ENCODE measurements around the gene NBPF3. TPM values are rescaled to one million over a fixed set of nuclear protein-coding genes. Genes with fewer than 3 reads are reported as not detected.

NBPF3 gene
- total RNA-seq, 4 donors from 2014 or later = 2.6 to 19.7 (median 7.1) TPM

DNA sequence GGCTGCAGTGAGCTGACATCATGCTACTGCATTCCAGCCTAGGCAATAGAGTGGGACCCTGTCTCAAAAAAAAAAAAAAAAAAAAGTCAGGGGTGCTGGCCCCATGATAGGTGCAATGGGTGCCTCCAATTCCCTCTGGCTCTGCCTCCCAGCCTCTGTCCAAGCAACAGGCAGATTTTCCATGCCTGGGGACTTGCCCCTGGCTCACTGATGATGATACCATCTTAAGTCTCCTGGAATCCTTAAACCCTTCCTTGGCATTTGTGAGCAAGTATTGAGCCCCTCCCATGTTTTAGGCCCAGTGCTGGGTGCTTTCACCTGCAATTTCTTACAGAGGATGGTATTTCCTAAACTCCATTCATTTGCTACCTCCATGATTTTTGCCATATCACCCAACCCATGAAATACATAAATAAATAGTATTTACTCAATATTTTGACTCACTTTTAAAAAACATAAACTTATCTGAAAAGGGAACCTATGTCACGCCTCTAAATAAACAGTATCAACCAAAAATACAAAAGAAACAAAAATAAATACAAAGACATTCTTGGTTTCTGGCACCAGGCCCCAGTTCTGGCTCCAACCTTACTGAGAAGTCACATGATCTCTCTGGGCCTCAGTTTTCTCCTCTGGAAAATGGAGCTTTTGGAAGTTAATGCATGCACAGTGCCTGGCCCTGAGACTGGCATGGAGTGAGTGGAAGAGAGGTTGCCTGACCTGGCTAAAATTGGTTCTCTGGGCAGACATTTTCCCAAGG is 67.8 kb downstream of the NBPF3 start:
- intact Hi-C loops (cut with DNase I; ENCODE audit: low total_unique reads) = no loop called here
- no peak for DNase-seq (ENCODE audit: low spot score in 2 of 2)
- 91 to 95% methylated on average over 1 of the region's 1 CpG for WGBS, 2 donors
- TF ChIP-seq, protein P1, sequence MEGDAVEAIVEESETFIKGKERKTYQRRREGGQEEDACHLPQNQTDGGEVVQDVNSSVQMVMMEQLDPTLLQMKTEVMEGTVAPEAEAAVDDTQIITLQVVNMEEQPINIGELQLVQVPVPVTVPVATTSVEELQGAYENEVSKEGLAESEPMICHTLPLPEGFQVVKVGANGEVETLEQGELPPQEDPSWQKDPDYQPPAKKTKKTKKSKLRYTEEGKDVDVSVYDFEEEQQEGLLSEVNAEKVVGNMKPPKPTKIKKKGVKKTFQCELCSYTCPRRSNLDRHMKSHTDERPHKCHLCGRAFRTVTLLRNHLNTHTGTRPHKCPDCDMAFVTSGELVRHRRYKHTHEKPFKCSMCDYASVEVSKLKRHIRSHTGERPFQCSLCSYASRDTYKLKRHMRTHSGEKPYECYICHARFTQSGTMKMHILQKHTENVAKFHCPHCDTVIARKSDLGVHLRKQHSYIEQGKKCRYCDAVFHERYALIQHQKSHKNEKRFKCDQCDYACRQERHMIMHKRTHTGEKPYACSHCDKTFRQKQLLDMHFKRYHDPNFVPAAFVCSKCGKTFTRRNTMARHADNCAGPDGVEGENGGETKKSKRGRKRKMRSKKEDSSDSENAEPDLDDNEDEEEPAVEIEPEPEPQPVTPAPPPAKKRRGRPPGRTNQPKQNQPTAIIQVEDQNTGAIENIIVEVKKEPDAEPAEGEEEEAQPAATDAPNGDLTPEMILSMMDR (IDR thresholded peaks at IDR 0.05) = no peak
- TF ChIP-seq POLR2A (IDR thresholded peaks at IDR 0.05) = no peak
- H3K4me3 ChIP-seq (ENCODE audit: low read depth, poor library complexity, severe bottlenecking) = no peak overlapping the region

DNA sequence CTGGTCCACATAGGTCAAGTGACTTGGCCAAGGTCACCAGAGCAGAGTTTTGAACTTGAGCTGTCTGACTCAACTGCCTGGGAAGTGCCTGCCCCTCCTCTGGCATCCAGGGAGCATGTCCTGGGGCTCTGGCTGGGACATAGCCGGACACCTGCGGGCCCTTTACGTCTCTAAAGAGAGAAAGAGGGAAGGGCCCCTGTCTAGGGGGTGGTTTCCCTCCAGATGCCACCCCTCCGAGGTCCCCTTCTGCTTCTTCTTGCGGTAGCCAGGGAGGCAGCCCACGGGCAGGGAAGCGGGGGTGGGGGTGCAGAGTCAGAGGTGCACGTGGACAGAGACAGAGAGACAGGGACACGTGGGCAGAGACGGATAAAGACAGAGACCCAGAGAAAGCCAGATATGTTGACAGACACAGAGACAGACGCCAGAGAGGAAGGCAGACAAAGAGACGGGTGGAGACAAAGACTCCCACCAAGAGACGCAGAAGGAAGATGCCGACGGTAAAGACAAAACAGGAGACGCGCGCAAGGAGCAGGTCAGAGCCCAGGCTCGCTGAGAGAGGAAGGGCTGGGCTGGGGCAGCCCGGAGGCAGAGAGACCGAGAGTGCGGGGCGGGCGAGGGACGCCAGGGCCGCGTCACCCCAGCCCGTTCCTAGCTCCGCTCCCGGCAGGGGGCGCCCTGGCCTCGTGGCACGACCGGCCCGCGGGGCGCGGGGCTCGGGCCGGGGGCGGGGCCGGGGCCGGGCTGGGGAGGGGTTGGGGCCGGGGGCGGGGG is 68.8 kb downstream of the NBPF3 start:
- 12 to 23% methylated on average over 20 to 30 of the region's 45 CpGs for WGBS, 2 donors
- no peak for DNase-seq (ENCODE audit: low spot score in 2 of 2)
- intact Hi-C loops (cut with DNase I; ENCODE audit: low total_unique reads) = no loop called here
- no peak overlapping the region for H3K4me3 ChIP-seq (ENCODE audit: low read depth, poor library complexity, severe bottlenecking)
- TF ChIP-seq, protein P1 (IDR thresholded peaks at IDR 0.05) = no peak
- TF ChIP-seq POLR2A (IDR thresholded peaks at IDR 0.05) = no peak

DNA sequence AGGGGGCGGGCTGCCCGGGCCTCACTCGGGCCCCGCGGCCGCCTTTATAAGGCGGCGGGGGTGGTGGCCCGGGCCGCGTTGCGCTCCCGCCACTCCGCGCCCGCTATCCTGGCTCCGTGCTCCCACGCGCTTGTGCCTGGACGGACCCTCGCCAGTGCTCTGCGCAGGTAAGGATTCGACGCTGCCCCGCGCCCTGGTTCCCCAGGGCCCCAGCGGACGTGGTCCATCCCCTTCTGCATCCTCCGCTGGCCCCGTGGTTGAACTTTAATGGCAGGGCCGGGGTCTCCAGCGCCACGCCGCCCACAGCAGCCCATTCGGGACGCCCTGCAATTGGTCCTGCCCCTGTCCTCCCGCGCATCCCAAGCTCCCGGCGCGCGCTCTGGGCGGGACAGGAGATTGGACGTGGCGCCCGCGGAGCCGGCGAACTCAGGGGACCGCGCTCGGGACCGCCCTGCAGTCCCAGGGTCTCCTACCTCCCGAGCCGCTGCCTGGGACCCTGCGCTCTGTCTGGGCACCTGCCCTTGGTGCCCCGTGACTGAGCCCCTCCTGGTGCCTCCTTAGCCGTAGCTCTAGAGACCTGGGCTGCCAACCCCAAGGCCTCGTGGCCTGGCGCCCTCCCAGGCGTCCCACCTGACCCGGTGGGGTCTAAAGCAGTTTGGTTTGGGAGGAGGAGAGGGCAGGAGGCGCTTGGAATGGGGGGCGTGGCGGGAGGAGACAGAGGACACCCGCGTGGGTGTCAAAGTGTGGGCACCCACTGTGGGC is 69.6 kb downstream of the NBPF3 start, which contains the start of gene ALPL:
TSS of gene ALPL (plus strand) at position 73 of the 762 bp plus-strand sequence. CDS start 44,659 bp downstream, outside the sequence.
- 7 to 9% methylated on average over 24 to 46 of the region's 67 CpGs for WGBS, 2 donors
- no peak within 1 kb of the TSS for H3K4me3 ChIP-seq (ENCODE audit: low read depth, poor library complexity, severe bottlenecking)
- TF ChIP-seq, protein P1 (IDR thresholded peaks at IDR 0.05) = no peak
- no peak for TF ChIP-seq POLR2A (IDR thresholded peaks at IDR 0.05)
- intact Hi-C loops (cut with DNase I; ENCODE audit: low total_unique reads) = loop anchor here (10.0 kb wide), 1 partner anchor 145 kb away; no protein-coding TSS in a partner anchor
- no peak for DNase-seq (ENCODE audit: low spot score in 2 of 2)

DNA sequence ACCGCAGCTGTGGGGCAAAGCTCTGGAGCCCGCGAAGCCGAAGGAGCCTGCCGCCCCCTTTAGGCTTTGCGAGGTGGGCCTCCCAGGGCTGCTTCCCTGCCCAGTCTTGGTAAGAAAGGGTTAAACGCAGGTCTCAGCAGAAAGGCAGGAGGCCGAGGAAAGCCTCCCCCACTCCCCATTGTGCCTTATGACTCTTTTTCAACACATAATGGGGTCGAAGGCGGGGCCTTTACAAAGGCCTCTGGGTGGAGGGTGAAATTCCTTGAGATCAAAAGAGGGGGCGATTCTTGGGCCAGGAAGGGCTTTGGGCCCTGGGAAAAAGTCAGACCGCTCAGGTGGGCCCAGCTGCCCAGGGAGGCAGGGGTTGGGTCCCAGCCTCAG is 70.2 kb downstream of the NBPF3 start:
- 62 to 63% methylated on average over 12 of the region's 12 CpGs for WGBS, 2 donors
- intact Hi-C loops (cut with DNase I; ENCODE audit: low total_unique reads) = loop anchor here (10.0 kb wide), 1 partner anchor 145 kb away; no protein-coding TSS in a partner anchor
- no peak overlapping the region for H3K4me3 ChIP-seq (ENCODE audit: low read depth, poor library complexity, severe bottlenecking)
- no peak for DNase-seq (ENCODE audit: low spot score in 2 of 2)
- TF ChIP-seq, protein P1 (IDR thresholded peaks at IDR 0.05) = no peak
- no peak for TF ChIP-seq POLR2A (IDR thresholded peaks at IDR 0.05)

DNA sequence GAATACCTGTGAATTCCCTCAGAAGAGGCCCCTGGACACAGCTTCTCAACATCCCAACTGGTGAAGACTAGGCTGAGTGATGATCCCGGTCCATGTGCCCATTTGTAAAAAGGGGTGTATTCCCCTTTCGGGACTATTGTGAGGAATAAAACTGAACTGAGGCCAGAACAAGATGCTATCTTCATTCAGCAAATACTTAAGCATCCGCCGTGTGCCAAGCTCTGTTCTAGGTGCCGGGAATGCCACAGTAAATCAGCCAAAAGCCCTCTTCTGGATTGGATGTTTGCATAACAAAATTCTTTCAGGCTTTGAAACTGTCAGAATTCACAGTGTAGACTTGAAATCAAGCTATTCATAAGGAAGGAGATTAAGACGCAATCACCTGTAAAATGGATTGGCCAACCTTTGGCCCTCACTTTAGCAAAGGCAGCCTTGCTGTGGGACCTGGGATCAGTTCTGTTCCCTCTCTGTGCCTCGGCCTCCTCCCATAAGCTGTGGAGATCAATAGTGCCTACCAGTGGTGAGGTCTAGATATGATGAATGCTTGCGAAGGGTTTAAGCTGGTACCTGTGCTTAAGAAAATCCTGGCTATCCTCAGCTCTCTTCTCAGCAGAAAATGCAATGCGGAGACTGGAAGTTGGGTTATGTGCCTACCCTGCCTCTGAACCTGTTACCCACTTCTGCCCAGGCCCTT is 71.1 kb downstream of the NBPF3 start:
- H3K4me3 ChIP-seq (ENCODE audit: low read depth, poor library complexity, severe bottlenecking) = no peak overlapping the region
- no peak for TF ChIP-seq POLR2A (IDR thresholded peaks at IDR 0.05)
- TF ChIP-seq, protein P1 (IDR thresholded peaks at IDR 0.05) = no peak
- no peak for DNase-seq (ENCODE audit: low spot score in 2 of 2)
- 63 to 69% methylated on average over 9 of the region's 9 CpGs for WGBS, 2 donors
- intact Hi-C loops (cut with DNase I; ENCODE audit: low total_unique reads) = loop anchor here (10.0 kb wide), 1 partner anchor 144 kb away; no protein-coding TSS in a partner anchor

Data from lower leg skin (tissue), 4 donors.